ENCODE measurements around the gene HDGFL3.

HDGFL3 gene

DNA sequence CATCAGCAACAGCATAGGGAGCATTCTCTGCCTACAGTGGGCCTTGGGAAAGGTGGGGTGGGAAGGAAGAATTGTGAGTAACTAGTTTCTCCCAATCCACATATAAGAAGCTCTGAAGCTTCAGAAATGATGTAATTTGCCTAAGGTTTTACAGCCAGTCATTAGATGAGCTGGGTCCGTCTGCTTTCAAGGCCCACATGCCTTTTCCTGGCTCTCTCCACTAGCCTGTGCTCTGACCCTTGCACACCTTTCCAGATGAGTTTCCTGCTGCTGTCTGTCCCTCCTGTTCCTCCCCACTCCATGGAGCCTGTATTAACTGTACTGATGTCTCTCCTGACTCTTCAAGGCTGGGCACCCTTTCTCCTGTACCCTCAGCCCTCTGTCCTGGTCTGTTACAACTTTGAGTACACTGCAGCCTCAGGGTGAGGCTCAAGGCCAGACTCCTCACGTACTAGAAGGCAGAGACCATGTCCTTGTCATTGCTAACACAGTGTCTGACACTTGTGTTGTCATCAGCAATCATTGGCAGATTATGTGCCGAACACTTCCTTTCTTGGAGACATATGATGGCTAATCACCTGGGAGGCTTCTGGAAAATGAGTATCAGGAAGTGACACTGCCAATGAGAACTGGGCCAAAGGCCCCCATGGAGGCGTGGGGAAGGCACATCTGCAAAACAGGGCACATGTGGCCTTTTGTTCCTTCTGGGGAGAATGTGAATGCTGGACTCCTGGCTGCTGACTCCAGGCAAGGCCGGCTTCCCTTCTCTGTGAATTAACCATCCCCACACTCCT is 93.5 kb downstream of the HDGFL3 start (continued):
- TF ChIP-seq, protein P1, sequence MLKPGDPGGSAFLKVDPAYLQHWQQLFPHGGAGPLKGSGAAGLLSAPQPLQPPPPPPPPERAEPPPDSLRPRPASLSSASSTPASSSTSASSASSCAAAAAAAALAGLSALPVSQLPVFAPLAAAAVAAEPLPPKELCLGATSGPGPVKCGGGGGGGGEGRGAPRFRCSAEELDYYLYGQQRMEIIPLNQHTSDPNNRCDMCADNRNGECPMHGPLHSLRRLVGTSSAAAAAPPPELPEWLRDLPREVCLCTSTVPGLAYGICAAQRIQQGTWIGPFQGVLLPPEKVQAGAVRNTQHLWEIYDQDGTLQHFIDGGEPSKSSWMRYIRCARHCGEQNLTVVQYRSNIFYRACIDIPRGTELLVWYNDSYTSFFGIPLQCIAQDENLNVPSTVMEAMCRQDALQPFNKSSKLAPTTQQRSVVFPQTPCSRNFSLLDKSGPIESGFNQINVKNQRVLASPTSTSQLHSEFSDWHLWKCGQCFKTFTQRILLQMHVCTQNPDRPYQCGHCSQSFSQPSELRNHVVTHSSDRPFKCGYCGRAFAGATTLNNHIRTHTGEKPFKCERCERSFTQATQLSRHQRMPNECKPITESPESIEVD (tag by site-specific recombination; IDR thresholded peaks at IDR 0.05): no peak
- TF ChIP-seq, protein P2, sequence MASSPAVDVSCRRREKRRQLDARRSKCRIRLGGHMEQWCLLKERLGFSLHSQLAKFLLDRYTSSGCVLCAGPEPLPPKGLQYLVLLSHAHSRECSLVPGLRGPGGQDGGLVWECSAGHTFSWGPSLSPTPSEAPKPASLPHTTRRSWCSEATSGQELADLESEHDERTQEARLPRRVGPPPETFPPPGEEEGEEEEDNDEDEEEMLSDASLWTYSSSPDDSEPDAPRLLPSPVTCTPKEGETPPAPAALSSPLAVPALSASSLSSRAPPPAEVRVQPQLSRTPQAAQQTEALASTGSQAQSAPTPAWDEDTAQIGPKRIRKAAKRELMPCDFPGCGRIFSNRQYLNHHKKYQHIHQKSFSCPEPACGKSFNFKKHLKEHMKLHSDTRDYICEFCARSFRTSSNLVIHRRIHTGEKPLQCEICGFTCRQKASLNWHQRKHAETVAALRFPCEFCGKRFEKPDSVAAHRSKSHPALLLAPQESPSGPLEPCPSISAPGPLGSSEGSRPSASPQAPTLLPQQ (tag by site-specific recombination; IDR thresholded peaks at IDR 0.05): no peak
- TF ChIP-seq ZBTB7A (tag by site-specific recombination; IDR thresholded peaks at IDR 0.05; ENCODE audit: low read depth) (no peak), ZNF558 (tag by site-specific recombination; IDR thresholded peaks at IDR 0.05) (no peak), SALL2 (tag by site-specific recombination; IDR thresholded peaks at IDR 0.05; ENCODE audit: borderline replicate concordance) (no peak)
- TF ChIP-seq, protein P3, sequence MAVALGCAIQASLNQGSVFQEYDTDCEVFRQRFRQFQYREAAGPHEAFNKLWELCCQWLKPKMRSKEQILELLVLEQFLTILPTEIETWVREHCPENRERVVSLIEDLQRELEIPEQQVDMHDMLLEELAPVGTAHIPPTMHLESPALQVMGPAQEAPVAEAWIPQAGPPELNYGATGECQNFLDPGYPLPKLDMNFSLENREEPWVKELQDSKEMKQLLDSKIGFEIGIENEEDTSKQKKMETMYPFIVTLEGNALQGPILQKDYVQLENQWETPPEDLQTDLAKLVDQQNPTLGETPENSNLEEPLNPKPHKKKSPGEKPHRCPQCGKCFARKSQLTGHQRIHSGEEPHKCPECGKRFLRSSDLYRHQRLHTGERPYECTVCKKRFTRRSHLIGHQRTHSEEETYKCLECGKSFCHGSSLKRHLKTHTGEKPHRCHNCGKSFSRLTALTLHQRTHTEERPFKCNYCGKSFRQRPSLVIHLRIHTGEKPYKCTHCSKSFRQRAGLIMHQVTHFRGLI (tag by site-specific recombination; IDR thresholded peaks at IDR 0.05): no peak

DNA sequence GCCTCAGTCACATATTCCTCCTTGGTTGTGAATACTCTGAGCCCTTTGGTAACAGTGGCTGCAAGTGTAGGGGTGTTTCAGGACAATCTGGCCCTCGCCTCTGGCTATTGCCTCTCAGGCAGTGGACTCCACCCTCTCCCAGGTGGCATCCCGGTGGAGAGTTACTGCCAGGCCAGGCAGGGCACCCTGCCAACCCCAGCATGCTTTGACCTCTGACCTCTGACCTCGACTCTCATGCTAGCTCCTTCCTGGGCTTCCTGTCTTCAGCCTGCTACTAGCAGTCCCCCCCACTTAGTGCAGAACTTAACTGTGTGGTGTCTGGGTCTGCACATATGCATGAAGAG is 94.7 kb downstream of the HDGFL3 start:
- Histone ChIP-seq H3K9me3 (ENCODE audit: control insufficient read depth, insufficient read depth, low read depth, low read length) (no peaks in the 10 kb centered on the region), H3K4me1 (ENCODE audit: control insufficient read depth, insufficient read depth, low read length) (no peaks in the 10 kb centered on the region; the same call in 1 of the 2 replicates), H3K27ac (ENCODE audit: extremely low read depth, low read depth, low read length) (no peak overlapping the region), H3K4me3 (ENCODE audit: low read depth, low read length) (no peak overlapping the region), H3K36me3 (ENCODE audit: control insufficient read depth in 2 of 2, insufficient read depth in 1 of 2, low read length in 2 of 2) (peaks cover 0 to 4% of the 10 kb centered on the region in 2 experiments; a peak in 1 of 3 replicates)
- ChIA-PET POLR2A (interaction anchor here (0.7 kb wide), 1 partner anchor 8 kb away, joined by 3 read pairs; no protein-coding TSS in a partner anchor), CTCF (interaction anchor here (1.4 kb wide), 1 partner anchor 102 kb away, joined by 3 read pairs; the partner anchor contains the start of gene C15orf40)
- TF ChIP-seq, protein P4, sequence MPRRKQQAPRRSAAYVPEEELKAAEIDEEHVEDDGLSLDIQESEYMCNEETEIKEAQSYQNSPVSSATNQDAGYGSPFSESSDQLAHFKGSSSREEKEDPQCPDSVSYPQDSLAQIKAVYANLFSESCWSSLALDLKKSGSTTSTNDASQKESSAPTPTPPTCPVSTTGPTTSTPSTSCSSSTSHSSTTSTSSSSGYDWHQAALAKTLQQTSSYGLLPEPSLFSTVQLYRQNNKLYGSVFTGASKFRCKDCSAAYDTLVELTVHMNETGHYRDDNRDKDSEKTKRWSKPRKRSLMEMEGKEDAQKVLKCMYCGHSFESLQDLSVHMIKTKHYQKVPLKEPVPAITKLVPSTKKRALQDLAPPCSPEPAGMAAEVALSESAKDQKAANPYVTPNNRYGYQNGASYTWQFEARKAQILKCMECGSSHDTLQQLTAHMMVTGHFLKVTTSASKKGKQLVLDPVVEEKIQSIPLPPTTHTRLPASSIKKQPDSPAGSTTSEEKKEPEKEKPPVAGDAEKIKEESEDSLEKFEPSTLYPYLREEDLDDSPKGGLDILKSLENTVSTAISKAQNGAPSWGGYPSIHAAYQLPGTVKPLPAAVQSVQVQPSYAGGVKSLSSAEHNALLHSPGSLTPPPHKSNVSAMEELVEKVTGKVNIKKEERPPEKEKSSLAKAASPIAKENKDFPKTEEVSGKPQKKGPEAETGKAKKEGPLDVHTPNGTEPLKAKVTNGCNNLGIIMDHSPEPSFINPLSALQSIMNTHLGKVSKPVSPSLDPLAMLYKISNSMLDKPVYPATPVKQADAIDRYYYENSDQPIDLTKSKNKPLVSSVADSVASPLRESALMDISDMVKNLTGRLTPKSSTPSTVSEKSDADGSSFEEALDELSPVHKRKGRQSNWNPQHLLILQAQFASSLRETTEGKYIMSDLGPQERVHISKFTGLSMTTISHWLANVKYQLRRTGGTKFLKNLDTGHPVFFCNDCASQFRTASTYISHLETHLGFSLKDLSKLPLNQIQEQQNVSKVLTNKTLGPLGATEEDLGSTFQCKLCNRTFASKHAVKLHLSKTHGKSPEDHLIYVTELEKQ (tag by site-specific recombination; IDR thresholded peaks at IDR 0.05; ENCODE audit: borderline replicate concordance): no peak
- TF ChIP-seq ZNF785 (tag by site-specific recombination; IDR thresholded peaks at IDR 0.05) (no peak), ZSCAN23 (tag by site-specific recombination; IDR thresholded peaks at IDR 0.05) (no peak), ZNF561 (tag by site-specific recombination; IDR thresholded peaks at IDR 0.05; ENCODE audit: borderline replicate concordance) (no peak), ZNF544 (tag by site-specific recombination; IDR thresholded peaks at IDR 0.05) (no peak)

DNA sequence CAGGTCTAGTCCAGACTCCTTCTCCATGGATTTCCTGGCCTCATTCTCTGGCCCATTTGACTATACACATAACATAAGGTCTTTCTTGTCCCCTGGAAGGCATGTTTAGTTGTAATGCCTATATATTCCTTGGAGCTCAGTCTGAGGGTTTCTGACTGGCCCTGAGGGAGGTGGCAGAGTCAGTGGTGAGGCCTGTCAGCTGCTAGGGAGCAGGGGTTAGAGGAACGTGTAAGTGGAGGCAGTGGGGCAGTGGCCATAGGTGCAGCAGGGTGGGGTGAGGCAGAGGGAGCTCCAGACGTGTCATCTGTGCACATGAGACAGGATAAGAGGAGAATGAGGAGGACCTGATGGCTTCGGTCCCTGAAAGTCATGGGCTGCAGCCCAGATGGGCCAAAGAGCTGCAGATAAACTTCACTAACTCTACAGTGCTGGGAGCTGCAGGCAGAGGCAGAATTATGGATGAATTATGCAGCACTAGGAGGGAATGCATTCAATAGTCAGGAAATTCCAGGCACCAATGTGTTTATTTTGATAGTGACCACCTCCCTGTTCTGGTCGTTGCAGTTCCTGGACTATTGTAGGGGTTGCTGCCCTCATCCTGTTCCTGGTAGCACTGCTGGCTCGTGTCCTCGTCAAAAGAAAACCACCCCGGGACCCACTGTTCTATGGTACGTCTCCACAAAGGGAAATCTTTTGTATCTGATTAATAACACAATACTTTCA is 95.2 kb downstream of the HDGFL3 start:
- CTCF ChIA-PET: interaction anchor here (1.4 kb wide), 1 partner anchor 101 kb away, joined by 3 read pairs; the partner anchor contains the start of gene C15orf40
- Histone ChIP-seq H3K36me3 (ENCODE audit: control insufficient read depth in 2 of 2, insufficient read depth in 1 of 2, low read length in 2 of 2) (peaks cover 0 to 4% of the 10 kb centered on the region in 2 experiments; a peak in 1 of 3 replicates), H3K4me1 (ENCODE audit: control insufficient read depth, insufficient read depth, low read length) (no peaks in the 10 kb centered on the region; the same call in 1 of the 2 replicates), H3K4me3 (ENCODE audit: low read depth, low read length) (no peak overlapping the region), H3K27ac (ENCODE audit: extremely low read depth, low read depth, low read length) (no peak overlapping the region), H3K9me3 (ENCODE audit: control insufficient read depth, insufficient read depth, low read depth, low read length) (no peaks in the 10 kb centered on the region)
- POLR2A ChIA-PET: interaction anchor here (0.7 kb wide), 1 partner anchor 8 kb away, joined by 3 read pairs; no protein-coding TSS in a partner anchor
- TF ChIP-seq ZNF311 (tag by site-specific recombination; IDR thresholded peaks at IDR 0.05; ENCODE audit: borderline replicate concordance) (no peak), ZFP41 (tag by site-specific recombination; IDR thresholded peaks at IDR 0.05; ENCODE audit: borderline replicate concordance) (no peak), ZNF530 (tag by site-specific recombination; IDR thresholded peaks at IDR 0.05; ENCODE audit: low read depth) (no peak), ZNF747 (tag by site-specific recombination; IDR thresholded peaks at IDR 0.05) (no peak), ZNF266 (tag by site-specific recombination; IDR thresholded peaks at IDR 0.05; ENCODE audit: low read depth) (no peak), ZNF701 (tag by site-specific recombination; IDR thresholded peaks at IDR 0.05) (no peak), ZNF335 (tag by site-specific recombination; conservative IDR thresholded peaks at IDR 0.05) (no peak), OVOL3 (tag by site-specific recombination; IDR thresholded peaks at IDR 0.05) (no peak), ZNF350 (tag by site-specific recombination; IDR thresholded peaks at IDR 0.05) (no peak)
- TF ChIP-seq, protein P5, sequence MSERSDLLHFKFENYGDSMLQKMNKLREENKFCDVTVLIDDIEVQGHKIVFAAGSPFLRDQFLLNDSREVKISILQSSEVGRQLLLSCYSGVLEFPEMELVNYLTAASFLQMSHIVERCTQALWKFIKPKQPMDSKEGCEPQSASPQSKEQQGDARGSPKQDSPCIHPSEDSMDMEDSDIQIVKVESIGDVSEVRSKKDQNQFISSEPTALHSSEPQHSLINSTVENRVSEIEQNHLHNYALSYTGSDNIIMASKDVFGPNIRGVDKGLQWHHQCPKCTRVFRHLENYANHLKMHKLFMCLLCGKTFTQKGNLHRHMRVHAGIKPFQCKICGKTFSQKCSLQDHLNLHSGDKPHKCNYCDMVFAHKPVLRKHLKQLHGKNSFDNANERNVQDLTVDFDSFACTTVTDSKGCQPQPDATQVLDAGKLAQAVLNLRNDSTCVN (tag by site-specific recombination; optimal IDR thresholded peaks at IDR 0.05): no peak
